ENCODE measurements around the gene ZNF439. TPM values are rescaled to one million over a fixed set of nuclear protein-coding genes. Genes with fewer than 3 reads are reported as not detected.

Gene ZNF439
- 1 to 10 TPM; 7.8 to 9.2 TPM for total RNA-seq

DNA sequence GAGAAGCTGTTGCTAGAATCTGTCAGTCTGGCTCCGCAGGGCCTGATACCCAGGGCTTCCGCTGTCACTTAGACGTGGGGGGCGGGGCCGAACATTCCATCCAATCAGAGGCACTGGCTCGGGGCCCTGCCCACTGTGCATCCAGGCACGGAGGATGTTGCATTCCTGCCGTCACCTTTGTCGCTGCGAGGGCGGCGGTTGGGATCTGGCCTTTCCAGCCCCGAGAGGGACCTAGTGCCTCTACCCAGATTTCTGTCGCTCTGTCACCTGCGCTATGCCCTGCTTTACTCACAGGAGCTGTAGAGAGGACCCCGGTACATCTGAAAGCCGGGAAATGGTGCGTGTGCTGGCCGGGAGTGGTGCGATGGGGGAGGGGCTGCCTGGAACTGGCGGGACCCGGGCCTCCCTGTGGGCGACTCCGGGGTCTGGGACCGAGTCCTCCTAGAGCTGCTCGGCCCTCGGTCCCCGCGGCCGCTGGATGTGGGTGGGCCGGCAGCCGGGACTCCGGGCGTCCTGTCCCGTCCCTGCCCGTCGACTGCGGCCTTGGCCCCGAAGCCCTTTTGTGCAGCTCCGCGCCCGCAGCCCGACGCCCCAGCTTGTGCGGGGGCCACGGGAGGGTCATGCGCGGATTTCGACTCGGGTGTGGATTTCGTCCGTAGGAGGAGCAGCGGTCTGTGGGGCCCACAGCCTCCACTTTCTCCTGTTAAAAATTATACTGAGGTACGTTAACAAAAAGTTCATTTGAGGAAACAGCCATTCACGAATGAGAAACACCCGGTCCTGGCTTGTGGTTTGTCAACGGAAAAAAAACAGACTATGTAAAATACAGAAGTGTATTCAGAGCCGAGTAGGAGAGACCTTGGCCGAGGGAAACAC lies at the start of gene ZNF439:
Gene ZNF439 (plus strand): TSS at position 133 of the 876 bp plus-strand sequence. CDS start 142 bp downstream, at position 275.

GRCh38 chr19:11814029-11814699 lies 34.4 kb upstream of the ZNF439 start, which contains the start of gene ZNF440:
Gene ZNF440 (plus strand): TSS chr19:11814273. CDS start chr19:11814448, 175 bp downstream.

GRCh38 chr19:11887611-11888531 lies 39.3 kb downstream of the ZNF439 start, which contains the start of gene ZNF69:
Gene ZNF69 (plus strand): TSS chr19:11887782. CDS start chr19:11887924, 142 bp downstream.

Other genes with a start within 250 kb of the ZNF439 start
- 1 to 10 TPM; 4.8 to 5.2 TPM for gene ZNF823, start 109.8 kb upstream of the ZNF439 start, total RNA-seq
- gene ZNF441, start 81.7 kb upstream of the ZNF439 start, total RNA-seq: 1 to 10 TPM; 7.4 TPM
- gene ZNF491, start 50.2 kb upstream of the ZNF439 start, total RNA-seq: 1 to 10 TPM; 1.8 TPM
- gene ZNF440, start 34.5 kb upstream of the ZNF439 start, total RNA-seq: 10 to 100 TPM; 15.7 to 16.5 TPM
- 1 to 10 TPM; 4.2 to 4.9 TPM for gene ZNF69, start 39.1 kb downstream of the ZNF439 start, total RNA-seq
- 10 to 100 TPM; 21.8 to 22.1 TPM for gene ZNF700, start 76.4 kb downstream of the ZNF439 start, total RNA-seq
- gene ZNF763, start 116.3 kb downstream of the ZNF439 start, total RNA-seq: 1 to 10 TPM; 2.7 to 3.4 TPM
- under 1 TPM; 0.39 to 0.43 TPM for gene ZNF433, start 187.0 kb downstream of the ZNF439 start, total RNA-seq
- under 1 TPM; 0.41 to 0.50 TPM for gene ZNF878, start 204.2 kb downstream of the ZNF439 start, total RNA-seq
- 1 to 10 TPM; 2.5 to 3.9 TPM for gene ZNF844, start 216.0 kb downstream of the ZNF439 start, total RNA-seq